ENCODE measurements around the gene CARD9. TPM values are rescaled to one million over a fixed set of nuclear protein-coding genes. Genes with fewer than 3 reads are reported as not detected.
"Not testable (repeated sequence)": the region's sequence is repeated elsewhere in the genome, so short reads cannot be mapped to it uniquely, and the experiment has no call there.

The CARD9 gene
- total and polyA plus RNA-seq, 2 of the 4 experiments (the other 2 are of a cell fraction) = 0.36 to 1.9 TPM

GRCh38 chr9:136407061-136407460, 33.6 kb upstream of the CARD9 start:
- H3K27me3 ChIP-seq (ENCODE audit: control insufficient read depth, insufficient read depth, low read length); H2AK5ac ChIP-seq (ENCODE audit: low read depth, low read length); H2BK15ac ChIP-seq (ENCODE audit: low read depth, low read length); H4K8ac ChIP-seq (ENCODE audit: low read depth in 2 of 2, low read length in 2 of 2); in situ Hi-C loops (cut with MboI; ENCODE audit: low sequenced_read_pairs); H3K18ac ChIP-seq (ENCODE audit: low read depth, low read length); CTCF ChIA-PET; H3K9ac ChIP-seq (ENCODE audit: low read depth, low read length); H2AK9ac ChIP-seq (replicated peaks; ENCODE audit: low read depth, low read length, poor library complexity); H3K23ac ChIP-seq (ENCODE audit: low read depth, low read length); H3K56ac ChIP-seq (ENCODE audit: extremely low read depth, insufficient read depth, low read length); H3K27ac ChIP-seq (ENCODE audit: insufficient read depth, low read length); H4K5ac ChIP-seq (ENCODE audit: low read depth, low read length); H3K4ac ChIP-seq (ENCODE audit: low read depth, low read length); ATAC-seq (ENCODE audit: low read depth); dilution Hi-C loops (cut with HindIII; ENCODE audit: low sequenced_read_pairs, unreplicated experiment); H2BK120ac ChIP-seq (ENCODE audit: low read depth, low read length); DNase-seq; intact Hi-C loops (cut with micrococcal nuclease); H3K9me1 ChIP-seq (ENCODE audit: insufficient read depth, low read length); H3K4me2 ChIP-seq (ENCODE audit: low read depth, low read length); H3K4me3 ChIP-seq (ENCODE audit: insufficient read depth, low read depth, low read length); H3K14ac ChIP-seq (replicated peaks; ENCODE audit: low read depth, low read length); BruUV-seq (replicated peaks); H4K91ac ChIP-seq (ENCODE audit: insufficient read depth, low read depth, low read length); POLR2A ChIA-PET (ENCODE audit: unreplicated experiment); H3K9me3 ChIP-seq (ENCODE audit: control insufficient read depth, insufficient read depth, low read length); H2BK20ac ChIP-seq (ENCODE audit: low read depth, low read length); H2BK5ac ChIP-seq (ENCODE audit: low read depth, low read length, poor library complexity, severe bottlenecking); H2AFZ ChIP-seq (replicated peaks; ENCODE audit: low read length, poor library complexity): not testable (repeated sequence)
- peaks cover 12% of the 10 kb centered on the region for H3K4me1 ChIP-seq (ENCODE audit: control insufficient read depth, insufficient read depth, low read length)
- peaks cover 9 to 38% of the 10 kb centered on the region in 2 experiments for H3K79me1 ChIP-seq (ENCODE audit: low read depth in 1 of 2, low read length in 2 of 2)
- peaks cover 21% of the 10 kb centered on the region for H4K20me1 ChIP-seq (ENCODE audit: insufficient read depth, low read length)
- 95% methylated on average over 15 of the region's 28 CpGs; no CpG with 5 or more reads in 1 of the 2 experiments for WGBS, 2 experiments (ENCODE audit: extremely low coverage in 2 of 2, insufficient read length in 1 of 2)
- H3K36me3 ChIP-seq (ENCODE audit: control insufficient read depth, insufficient read depth, low read length) = peaks cover 39% of the 10 kb centered on the region

GRCh38 chr9:136405904-136406303, 32.4 kb upstream of the CARD9 start:
- H3K9me1 ChIP-seq (ENCODE audit: insufficient read depth, low read length); dilution Hi-C loops (cut with HindIII; ENCODE audit: low sequenced_read_pairs, unreplicated experiment); H4K91ac ChIP-seq (ENCODE audit: insufficient read depth, low read depth, low read length); ATAC-seq (ENCODE audit: low read depth); H2BK20ac ChIP-seq (ENCODE audit: low read depth, low read length); H2BK120ac ChIP-seq (ENCODE audit: low read depth, low read length); H3K56ac ChIP-seq (ENCODE audit: extremely low read depth, insufficient read depth, low read length); H3K9ac ChIP-seq (ENCODE audit: low read depth, low read length); H3K4me3 ChIP-seq (ENCODE audit: insufficient read depth, low read depth, low read length); H4K20me1 ChIP-seq (ENCODE audit: insufficient read depth, low read length); H3K4me2 ChIP-seq (ENCODE audit: low read depth, low read length); H4K8ac ChIP-seq (ENCODE audit: low read depth in 2 of 2, low read length in 2 of 2); H3K27me3 ChIP-seq (ENCODE audit: control insufficient read depth, insufficient read depth, low read length); CTCF ChIA-PET; H3K27ac ChIP-seq (ENCODE audit: insufficient read depth, low read length); H2BK15ac ChIP-seq (ENCODE audit: low read depth, low read length); H4K5ac ChIP-seq (ENCODE audit: low read depth, low read length); H3K4me1 ChIP-seq (ENCODE audit: control insufficient read depth, insufficient read depth, low read length); H3K18ac ChIP-seq (ENCODE audit: low read depth, low read length); BruUV-seq (replicated peaks); H3K14ac ChIP-seq (replicated peaks; ENCODE audit: low read depth, low read length); H3K9me3 ChIP-seq (ENCODE audit: control insufficient read depth, insufficient read depth, low read length); H2AK9ac ChIP-seq (replicated peaks; ENCODE audit: low read depth, low read length, poor library complexity); H2AK5ac ChIP-seq (ENCODE audit: low read depth, low read length); H2BK5ac ChIP-seq (ENCODE audit: low read depth, low read length, poor library complexity, severe bottlenecking); H2AFZ ChIP-seq (replicated peaks; ENCODE audit: low read length, poor library complexity); H3K23ac ChIP-seq (ENCODE audit: low read depth, low read length); DNase-seq; intact Hi-C loops (cut with micrococcal nuclease); POLR2A ChIA-PET (ENCODE audit: unreplicated experiment); in situ Hi-C loops (cut with MboI; ENCODE audit: low sequenced_read_pairs); H3K4ac ChIP-seq (ENCODE audit: low read depth, low read length): not testable (repeated sequence)
- peaks cover 40% of the 10 kb centered on the region for H3K36me3 ChIP-seq (ENCODE audit: control insufficient read depth, insufficient read depth, low read length)
- 94% methylated on average over 2 of the region's 10 CpGs; no CpG with 5 or more reads in 1 of the 2 experiments for WGBS, 2 experiments (ENCODE audit: extremely low coverage in 2 of 2, insufficient read length in 1 of 2)
- peaks cover 9 to 31% of the 10 kb centered on the region in 2 experiments for H3K79me1 ChIP-seq (ENCODE audit: low read depth in 1 of 2, low read length in 2 of 2)

Measured in IMR-90 (cell line).